NOMO-1 treated with DMSO at 0.1 percent for 48 hours (cell line): ENCODE measurements around the gene CEP85L.
"Not testable (repeated sequence)": the region's sequence is repeated elsewhere in the genome, so short reads cannot be mapped to it uniquely, and the experiment has no call there.

Source experiments
- DNase-seq: peaks from one replicate; lab custom pipeline; 2025; ENCODE audit not compliant: unreplicated experiment; lab: John Stamatoyannopoulos, UW

CEP85L gene

DNA sequence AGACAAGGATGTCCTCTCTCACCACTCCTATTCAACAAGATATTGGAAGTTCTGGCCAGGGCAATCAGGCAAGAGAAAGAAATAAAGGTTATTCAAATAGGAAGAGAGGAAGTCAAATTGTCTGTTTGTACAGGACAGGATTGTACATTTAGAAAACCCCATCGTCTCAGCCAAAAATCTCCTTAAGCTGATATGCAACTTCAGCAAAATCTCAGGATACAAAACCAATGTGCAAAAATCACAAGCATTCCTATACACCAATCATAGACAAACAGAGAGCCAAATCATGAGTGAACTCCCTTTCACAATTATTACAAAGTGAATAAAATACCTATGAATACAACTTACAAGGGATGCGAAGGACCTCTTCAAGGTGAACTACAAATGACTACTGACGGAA, 217.2 kb downstream of the CEP85L start:
- not testable (repeated sequence) for DNase-seq

DNA sequence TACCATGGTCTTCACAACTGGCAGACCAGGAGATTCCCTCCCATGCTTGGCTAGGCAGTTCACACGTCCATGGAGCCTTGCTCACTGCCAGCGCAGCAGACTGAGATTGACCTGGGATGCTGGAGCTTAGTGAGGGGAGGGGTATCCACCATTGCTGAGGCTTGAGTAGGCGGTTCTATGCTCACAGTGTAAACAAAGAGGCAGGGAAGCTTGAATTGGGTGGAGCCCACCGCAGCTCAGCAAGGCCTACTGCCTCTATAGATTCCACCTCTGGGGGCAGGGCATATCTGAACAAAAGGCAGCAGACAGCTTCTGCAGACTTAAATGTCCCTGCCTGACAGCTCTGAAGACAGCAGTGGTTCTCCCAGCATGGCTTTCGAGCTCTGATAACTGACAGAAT, 230.1 kb downstream of the CEP85L start:
- not testable (repeated sequence) for DNase-seq

DNA sequence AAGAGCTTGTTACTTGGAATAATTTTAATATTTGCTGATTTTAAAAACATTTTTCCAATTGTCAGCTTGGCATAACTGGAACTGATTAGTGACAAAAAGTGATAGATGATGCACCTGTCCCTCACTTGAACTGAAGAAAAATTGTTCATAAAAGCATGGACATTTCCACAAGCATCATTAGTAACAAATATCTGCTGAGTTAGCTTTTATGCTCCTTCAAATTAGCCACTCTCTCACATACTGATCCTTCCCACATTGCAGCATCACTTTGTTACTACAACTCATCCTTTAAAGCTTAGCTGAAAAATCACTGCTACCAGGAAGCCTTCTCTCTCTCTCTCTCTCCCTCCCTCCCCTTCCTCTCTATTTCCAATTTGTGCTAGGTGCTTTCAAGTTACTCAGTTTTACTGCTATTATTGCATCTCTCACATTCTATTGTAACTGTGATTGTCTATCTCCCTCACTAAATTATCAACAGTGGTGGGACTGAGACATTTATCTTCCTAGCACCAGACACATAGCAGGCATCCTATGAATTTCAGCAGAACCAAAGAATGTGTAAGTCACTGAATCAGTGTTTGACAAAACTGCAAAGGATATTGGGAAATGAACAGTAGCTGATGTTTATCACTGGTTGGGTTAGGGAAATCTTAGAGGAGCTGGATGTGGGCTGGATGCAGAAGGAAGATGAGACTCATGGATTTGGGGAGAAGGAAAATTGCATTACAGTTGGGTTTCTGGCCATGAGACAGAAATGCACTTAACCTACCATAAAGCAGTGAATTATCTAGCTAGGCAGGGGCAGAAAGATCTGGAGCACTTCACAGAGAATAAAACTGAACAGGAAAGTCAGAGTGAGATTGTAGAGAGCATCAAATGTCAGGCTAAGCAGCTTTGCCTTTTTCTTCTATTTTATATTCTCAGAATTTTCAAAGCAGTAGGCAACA, 231.7 kb downstream of the CEP85L start:
- DNase-seq = no peak
